Measurements from ENCODE around the gene CAPS.

- TF ChIP-seq CTCF (IDR thresholded peaks at IDR 0.05) (no peak), ZFX (IDR thresholded peaks at IDR 0.05; ENCODE audit: borderline replicate concordance) (no peak)
Observed at GRCh38 chr19:5910638-5910907, 3.5 kb upstream of the CAPS start.
